HEK293 (cell line): ENCODE data around the gene ECHDC1.

ENCODE experiments used
- CTCF ChIA-PET: fragments of 350-600 bp; formaldehyde crosslinking; extraction: SDS; loops from one replicate; lab custom pipeline; 2021; ENCODE audit warnings: antibody characterized with exemption; lab: Yijun Ruan, JAX
- POLR2A ChIA-PET: fragments of 300-600 bp; formaldehyde crosslinking; extraction: SDS; loops from one replicate; lab custom pipeline; 2020; ENCODE audit warnings: antibody characterized with exemption, inconsistent platforms; lab: Yijun Ruan, JAX
- H3K27ac ChIP-seq: fragments of 200-500 bp; sonication (Bioruptor generic); 2 replicates; pipeline ENCODE4 v1.5.1; 2014; ENCODE audit warnings: low read depth, low read length, control low read depth, inconsistent platforms; ENCODE audit errors: extremely low read depth
- H3K36me3 ChIP-seq, 2 experiments: fragments of 200-500 bp in 1 of 2; sonication (Bioruptor generic) in 1 of 2; 1 replicate in 1 of 2; 2 replicates in 1 of 2; pipeline ENCODE4 v1.5.1; 2014 to 2017; ENCODE audit warnings: inconsistent platforms in 2 of 2, low read length in 2 of 2; ENCODE audit not compliant: control insufficient read depth in 2 of 2, insufficient read depth in 1 of 2
- H3K4me1 ChIP-seq: fragments of 200-500 bp; sonication (Bioruptor generic); 2 replicates; pipeline ENCODE4 v1.5.1; 2014; ENCODE audit warnings: mild to moderate bottlenecking, low read length, inconsistent platforms; ENCODE audit not compliant: control insufficient read depth, insufficient read depth
- H3K4me3 ChIP-seq: 2 replicates; pipeline ENCODE4 v1.5.1; 2011; ENCODE audit warnings: low read depth, mild to moderate bottlenecking, control low read depth, low read length, moderate library complexity
- H3K9me3 ChIP-seq: fragments of 200-500 bp; sonication (Bioruptor generic); 2 replicates; pipeline ENCODE4 v1.5.1; 2014; ENCODE audit warnings: low read depth, low read length, inconsistent platforms; ENCODE audit not compliant: control insufficient read depth, insufficient read depth
- CTCF ChIP-seq: fragments of 450-650 bp; formaldehyde crosslinking; IDR thresholded peaks from 2 replicates; pipeline ENCODE4 v1.5.1; 2016; ENCODE audit warnings: missing biosample characterization, missing genetic modification characterization
- GLIS1 ChIP-seq: fragments of 450-650 bp; formaldehyde crosslinking; IDR thresholded peaks from 2 replicates; pipeline ENCODE4 v1.5.1; 2016; ENCODE audit warnings: missing biosample characterization, missing genetic modification characterization
- KLF9 ChIP-seq: fragments of 450-650 bp; formaldehyde crosslinking; IDR thresholded peaks from 2 replicates; pipeline ENCODE4 v1.5.1; 2016; ENCODE audit warnings: missing biosample characterization, missing genetic modification characterization, low read depth
- PRDM4 ChIP-seq: fragments of 450-650 bp; formaldehyde crosslinking; IDR thresholded peaks from 2 replicates; pipeline ENCODE4 v1.5.1; 2017; ENCODE audit warnings: missing biosample characterization, missing genetic modification characterization
- PRDM6 ChIP-seq: fragments of 450-650 bp; formaldehyde crosslinking; IDR thresholded peaks from 2 replicates; pipeline ENCODE4 v1.5.1; 2017; ENCODE audit warnings: missing biosample characterization, missing genetic modification characterization
- ZBTB17 ChIP-seq: fragments of 450-650 bp; formaldehyde crosslinking; IDR thresholded peaks from 2 replicates; pipeline ENCODE4 v1.5.1; 2016; ENCODE audit warnings: missing biosample characterization, missing genetic modification characterization
- ZBTB20 ChIP-seq: fragments of 450-650 bp; formaldehyde crosslinking; IDR thresholded peaks from 2 replicates; pipeline ENCODE4 v1.5.1; 2016; ENCODE audit warnings: missing biosample characterization, missing genetic modification characterization
- ZBTB26 ChIP-seq: fragments of 450-650 bp; formaldehyde crosslinking; optimal IDR thresholded peaks from 2 replicates; pipeline ENCODE3; 2016; ENCODE audit warnings: missing biosample characterization, mild to moderate bottlenecking, missing genetic modification characterization
- ZNF155 ChIP-seq: fragments of 450-650 bp; formaldehyde crosslinking; IDR thresholded peaks from 2 replicates; pipeline ENCODE4 v1.5.1; 2016; ENCODE audit warnings: missing biosample characterization, missing genetic modification characterization
- ZNF175 ChIP-seq: fragments of 450-650 bp; formaldehyde crosslinking; IDR thresholded peaks from 2 replicates; pipeline ENCODE4 v1.5.1; 2016; ENCODE audit warnings: missing biosample characterization, missing genetic modification characterization
- ZNF221 ChIP-seq: fragments of 450-650 bp; formaldehyde crosslinking; IDR thresholded peaks from 2 replicates; pipeline ENCODE4 v1.5.1; 2017; ENCODE audit warnings: missing biosample characterization, missing genetic modification characterization, borderline replicate concordance
- ZNF280D ChIP-seq: fragments of 450-650 bp; formaldehyde crosslinking; IDR thresholded peaks from 2 replicates; pipeline ENCODE4 v1.5.1; 2016; ENCODE audit warnings: missing biosample characterization, missing genetic modification characterization
- ZNF654 ChIP-seq: fragments of 450-650 bp; formaldehyde crosslinking; IDR thresholded peaks from 2 replicates; pipeline ENCODE4 v1.5.1; 2016; ENCODE audit warnings: low read depth, missing biosample characterization, missing genetic modification characterization
- ZNF664 ChIP-seq: fragments of 450-650 bp; formaldehyde crosslinking; IDR thresholded peaks from 2 replicates; pipeline ENCODE4 v1.5.1; 2016; ENCODE audit warnings: missing biosample characterization, missing genetic modification characterization
- ZNF747 ChIP-seq: fragments of 450-650 bp; formaldehyde crosslinking; IDR thresholded peaks from 2 replicates; pipeline ENCODE4 v1.5.1; 2016; ENCODE audit warnings: missing biosample characterization, missing genetic modification characterization
- ZNF837 ChIP-seq: fragments of 450-650 bp; formaldehyde crosslinking; IDR thresholded peaks from 2 replicates; pipeline ENCODE4 v1.5.1; 2016; ENCODE audit warnings: missing biosample characterization, missing genetic modification characterization
- ZSCAN23 ChIP-seq: fragments of 450-650 bp; formaldehyde crosslinking; IDR thresholded peaks from 2 replicates; pipeline ENCODE4 v1.5.1; 2016; ENCODE audit warnings: missing biosample characterization, missing genetic modification characterization

The ECHDC1 gene

GRCh38 chr6:127392301-127392700, 48.9 kb upstream of the ECHDC1 start:
- TF ChIP-seq ZBTB20 (tag by site-specific recombination): no peak
- TF ChIP-seq, all 188 proteins: peak for 0
- CTCF ChIA-PET: interaction anchor here (1.2 kb wide), 1 partner anchor 126 kb away, joined by 3 read pairs; no protein-coding TSS in a partner anchor

GRCh38 chr6:127391094-127391953, 47.9 kb upstream of the ECHDC1 start:
- ChIA-PET CTCF (interaction anchor here (0.5 to 1.2 kb wide), 3 partner anchors 10 to 585 kb away, joined by 3 to 4 read pairs (median 3); no protein-coding TSS in a partner anchor), POLR2A (no interaction called here)
- no peaks in the 10 kb centered on the region for H3K4me1 ChIP-seq
- TF ChIP-seq KLF9 (tag by site-specific recombination): no peak
- TF ChIP-seq ZNF747 (tag by site-specific recombination): no peak
- TF ChIP-seq ZSCAN23: no peak
- H3K36me3 ChIP-seq: no peaks in the 10 kb centered on the region
- H3K4me3 ChIP-seq: no peak overlapping the region
- no peak overlapping the region for H3K27ac ChIP-seq
- H3K9me3 ChIP-seq: no peaks in the 10 kb centered on the region

More at GRCh38 chr6:127392301-127392700, 48.9 kb upstream of the ECHDC1 start:
- POLR2A ChIA-PET: no interaction called here
- H3K27ac ChIP-seq: no peak overlapping the region
- H3K9me3 ChIP-seq: no peaks in the 10 kb centered on the region
- H3K4me1 ChIP-seq: no peaks in the 10 kb centered on the region
- no peaks in the 10 kb centered on the region for H3K36me3 ChIP-seq
- H3K4me3 ChIP-seq: no peak overlapping the region

- CTCF ChIA-PET: interaction anchor here (0.7 to 1.2 kb wide), 4 partner anchors 8 to 254 kb away, joined by 3 to 7 read pairs (median 4); no protein-coding TSS in a partner anchor
- POLR2A ChIA-PET: no interaction called here
- H3K36me3 ChIP-seq: no peaks in the 10 kb centered on the region
- H3K4me1 ChIP-seq: no peaks in the 10 kb centered on the region
- H3K9me3 ChIP-seq: no peaks in the 10 kb centered on the region
- no peak overlapping the region for H3K4me3 ChIP-seq
- no peak overlapping the region for H3K27ac ChIP-seq
- TF ChIP-seq CTCF (tag by site-specific recombination) (no peak), ZBTB26 (tag by site-specific recombination) (no peak), ZNF155 (tag by site-specific recombination) (no peak), ZNF175 (tag by site-specific recombination) (no peak), PRDM4 (tag by site-specific recombination) (no peak), KLF9 (tag by site-specific recombination) (no peak), ZNF837 (tag by site-specific recombination) (no peak), ZNF664 (no peak), ZBTB17 (tag by site-specific recombination) (no peak), PRDM6 (tag by site-specific recombination) (no peak), ZNF654 (no peak), GLIS1 (tag by site-specific recombination) (no peak), ZNF221 (no peak), ZNF280D (tag by site-specific recombination) (no peak)
Observed at GRCh38 chr6:127389706-127390105, 46.3 kb upstream of the ECHDC1 start.
